Nephron (organoid): ENCODE results near the gene ELOVL7.
"Not testable (repeated sequence)": the region's sequence is repeated elsewhere in the genome, so short reads cannot be mapped to it uniquely, and the experiment has no call there.

Experiments used
- H3K27ac Mint-ChIP-seq, 3 experiments: 2 replicates each; pipeline ENCODE4 v1.8.0; 2020; ENCODE audit warnings: mixed read lengths in 3 of 3, mild to moderate bottlenecking in 2 of 3, moderate library complexity in 1 of 3
- H3K27me3 Mint-ChIP-seq: 2 replicates; pipeline ENCODE4 v1.8.0; 2021; ENCODE audit warnings: low read depth, mild to moderate bottlenecking, moderate library complexity, mixed read lengths
- H3K36me3 Mint-ChIP-seq: 2 replicates; pipeline ENCODE4 v1.8.0; 2020; ENCODE audit warnings: low read depth, mixed read lengths
- H3K4me1 Mint-ChIP-seq: 2 replicates; pipeline ENCODE4 v1.8.0; 2020; ENCODE audit warnings: mixed read lengths
- H3K4me3 Mint-ChIP-seq, 3 experiments: 2 replicates each; pipeline ENCODE4 v1.8.0; 2020; ENCODE audit warnings: mild to moderate bottlenecking in 3 of 3, mixed read lengths in 3 of 3, moderate library complexity in 2 of 3
- H3K9me3 Mint-ChIP-seq: 2 replicates; pipeline ENCODE4 v1.8.0; 2020; ENCODE audit warnings: mixed read lengths
- TF ChIP-seq, protein P1 (sequence below), 3 experiments: fragments of 200-600 bp; sonication (generic); IDR thresholded peaks; one replicate each; pipeline ENCODE4 v1.5.0; 2021; ENCODE audit warnings: antibody characterized with exemption in 3 of 3; ENCODE audit not compliant: unreplicated experiment in 3 of 3

Gene ELOVL7

DNA sequence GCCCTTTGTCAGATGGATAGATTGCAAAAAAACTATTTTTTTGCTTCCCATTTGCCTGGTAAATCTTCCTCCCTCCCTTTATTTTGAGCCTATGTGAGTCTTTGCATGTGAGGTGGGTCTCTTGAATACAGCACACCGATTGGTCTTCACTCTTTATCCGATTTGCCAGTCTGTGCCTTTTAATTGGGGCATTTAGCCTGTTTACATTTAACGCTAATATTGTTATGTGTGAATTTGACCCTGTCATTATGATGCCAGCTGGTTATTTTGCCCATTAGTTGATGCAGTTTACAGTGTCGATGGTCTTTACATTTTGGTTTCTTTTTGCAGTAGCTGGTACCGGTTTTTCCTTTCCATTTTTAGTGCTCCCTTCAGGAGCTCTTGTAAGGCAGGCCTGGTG lies 131.1 kb downstream of the ELOVL7 start:
- no peaks in the 10 kb centered on the region for H3K36me3 Mint-ChIP-seq
- peaks cover 7% of the 10 kb centered on the region for H3K27me3 Mint-ChIP-seq
- TF ChIP-seq, protein P1, sequence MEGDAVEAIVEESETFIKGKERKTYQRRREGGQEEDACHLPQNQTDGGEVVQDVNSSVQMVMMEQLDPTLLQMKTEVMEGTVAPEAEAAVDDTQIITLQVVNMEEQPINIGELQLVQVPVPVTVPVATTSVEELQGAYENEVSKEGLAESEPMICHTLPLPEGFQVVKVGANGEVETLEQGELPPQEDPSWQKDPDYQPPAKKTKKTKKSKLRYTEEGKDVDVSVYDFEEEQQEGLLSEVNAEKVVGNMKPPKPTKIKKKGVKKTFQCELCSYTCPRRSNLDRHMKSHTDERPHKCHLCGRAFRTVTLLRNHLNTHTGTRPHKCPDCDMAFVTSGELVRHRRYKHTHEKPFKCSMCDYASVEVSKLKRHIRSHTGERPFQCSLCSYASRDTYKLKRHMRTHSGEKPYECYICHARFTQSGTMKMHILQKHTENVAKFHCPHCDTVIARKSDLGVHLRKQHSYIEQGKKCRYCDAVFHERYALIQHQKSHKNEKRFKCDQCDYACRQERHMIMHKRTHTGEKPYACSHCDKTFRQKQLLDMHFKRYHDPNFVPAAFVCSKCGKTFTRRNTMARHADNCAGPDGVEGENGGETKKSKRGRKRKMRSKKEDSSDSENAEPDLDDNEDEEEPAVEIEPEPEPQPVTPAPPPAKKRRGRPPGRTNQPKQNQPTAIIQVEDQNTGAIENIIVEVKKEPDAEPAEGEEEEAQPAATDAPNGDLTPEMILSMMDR (IDR thresholded peaks at IDR 0.05; ENCODE audit: unreplicated experiment in 3 of 3) = no peak
- no peak overlapping the region for H3K27ac Mint-ChIP-seq
- H3K9me3 Mint-ChIP-seq = peaks cover 18% of the 10 kb centered on the region
- no peaks in the 10 kb centered on the region for H3K4me1 Mint-ChIP-seq
- H3K4me3 Mint-ChIP-seq = no peak overlapping the region

GRCh38 chr5:60711892-60712291 lies 132.2 kb downstream of the ELOVL7 start:
- H3K27me3 Mint-ChIP-seq, H3K4me1 Mint-ChIP-seq, H3K4me3 Mint-ChIP-seq, H3K36me3 Mint-ChIP-seq, H3K27ac Mint-ChIP-seq: not testable (repeated sequence)
- H3K9me3 Mint-ChIP-seq = peaks cover 13% of the 10 kb centered on the region

DNA sequence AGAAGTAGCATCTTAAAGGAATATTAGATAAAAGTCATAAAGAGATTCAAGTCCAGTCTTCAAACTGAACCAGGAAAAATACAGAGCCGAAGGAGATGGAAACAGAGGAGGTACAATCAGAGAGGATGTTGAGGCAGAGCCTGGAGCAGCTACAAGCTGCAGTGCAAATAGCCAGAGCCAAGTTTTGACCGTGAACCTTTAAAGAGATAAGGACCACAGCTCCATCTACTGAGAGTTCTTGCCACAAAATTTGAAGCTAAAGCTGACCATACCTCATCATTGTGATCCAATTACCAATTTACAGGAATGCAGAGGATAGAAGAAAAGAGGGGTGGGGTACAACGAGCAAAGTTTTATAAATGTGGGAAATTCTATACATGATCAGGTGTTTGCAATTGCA lies 133.7 kb downstream of the ELOVL7 start:
- Mint-ChIP-seq H3K27me3 (peaks cover 7% of the 10 kb centered on the region), H3K9me3 (peaks cover 13% of the 10 kb centered on the region), H3K27ac (no peak overlapping the region), H3K4me1 (no peaks in the 10 kb centered on the region), H3K36me3 (no peaks in the 10 kb centered on the region), H3K4me3 (no peak overlapping the region)
- TF ChIP-seq, protein P1 (IDR thresholded peaks at IDR 0.05; ENCODE audit: unreplicated experiment in 3 of 3) = no peak

GRCh38 chr5:60705144-60705543 lies 138.9 kb downstream of the ELOVL7 start:
- peaks cover 9% of the 10 kb centered on the region for H3K27me3 Mint-ChIP-seq
- H3K27ac Mint-ChIP-seq = no peak overlapping the region
- H3K36me3 Mint-ChIP-seq = no peaks in the 10 kb centered on the region
- no peaks in the 10 kb centered on the region for H3K9me3 Mint-ChIP-seq
- peaks cover 16% of the 10 kb centered on the region for H3K4me1 Mint-ChIP-seq
- H3K4me3 Mint-ChIP-seq = no peak overlapping the region
- TF ChIP-seq, protein P1 (IDR thresholded peaks at IDR 0.05; ENCODE audit: unreplicated experiment in 3 of 3) = no peak

GRCh38 chr5:60703944-60704343 lies 140.1 kb downstream of the ELOVL7 start:
- Mint-ChIP-seq H3K27me3 (peaks cover 9% of the 10 kb centered on the region), H3K4me1 (peaks cover 19% of the 10 kb centered on the region), H3K9me3 (no peaks in the 10 kb centered on the region)

More at GRCh38 chr5:60703944-60704343, 140.1 kb downstream of the ELOVL7 start:
- Mint-ChIP-seq H3K4me3 (no peak overlapping the region), H3K36me3 (no peaks in the 10 kb centered on the region), H3K27ac (no peak overlapping the region)
- TF ChIP-seq, protein P1 (IDR thresholded peaks at IDR 0.05; ENCODE audit: unreplicated experiment in 3 of 3) = no peak
